Femur (tissue), 1 donor: Measurements from ENCODE around the gene KAT6B.

Experiments
- DNase-seq: peaks from one replicate; pipeline ENCODE4 v3.0.0-alpha.2; 2017

Gene KAT6B

DNA sequence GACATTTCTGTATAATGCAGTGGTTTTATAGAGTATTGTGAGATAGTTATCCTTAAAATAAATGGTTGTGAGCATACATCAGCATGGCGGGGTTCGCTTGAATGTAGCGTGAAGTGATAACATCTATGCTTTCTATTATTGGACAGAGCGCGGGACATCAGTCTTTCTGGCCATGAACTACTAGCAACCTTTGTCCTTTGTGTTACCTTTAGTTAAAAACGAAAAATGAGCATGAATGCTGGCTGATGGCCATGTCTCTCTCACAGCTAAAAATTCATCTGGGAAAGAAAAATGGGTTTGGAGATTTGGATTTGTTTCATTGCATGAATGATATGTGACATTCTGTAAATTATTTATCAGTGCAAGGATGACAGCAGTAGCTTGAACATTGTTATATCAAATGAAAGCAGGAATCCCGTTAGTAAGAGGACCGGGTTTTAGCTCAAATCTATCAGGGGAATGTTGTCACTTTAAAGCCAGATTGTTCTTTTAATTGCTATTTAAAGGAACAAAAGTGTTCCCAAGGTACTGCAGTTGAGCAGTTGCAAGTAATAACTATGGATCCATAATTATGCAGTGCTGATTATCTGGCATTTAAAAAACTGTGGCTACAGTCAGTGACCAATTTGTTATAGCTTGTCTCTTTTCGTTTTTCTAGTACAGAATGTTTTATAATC, 131.0 kb downstream of the KAT6B start:
- no peak for DNase-seq

DNA sequence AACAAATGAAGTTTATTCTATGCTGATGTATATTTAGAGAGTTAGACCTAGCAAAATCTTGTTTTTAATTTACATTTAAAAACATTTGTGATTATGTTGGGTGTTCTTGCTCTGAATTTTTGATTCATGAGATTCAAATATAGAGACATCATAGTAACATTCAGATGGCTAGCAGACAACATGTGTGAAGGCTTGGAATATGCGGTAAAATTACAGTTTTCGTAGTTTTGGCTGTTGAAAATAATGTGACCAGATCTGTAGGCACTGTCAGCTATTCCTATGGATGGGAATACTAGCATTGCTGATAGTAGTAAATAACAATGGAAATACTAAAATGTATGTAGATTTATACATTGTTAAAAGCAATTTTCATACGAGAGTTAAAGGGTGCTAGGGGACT, 131.9 kb downstream of the KAT6B start:
- DNase-seq, result no peak

GRCh38 chr10:74960670-74961069, 134.3 kb downstream of the KAT6B start:
- no peak for DNase-seq

DNA sequence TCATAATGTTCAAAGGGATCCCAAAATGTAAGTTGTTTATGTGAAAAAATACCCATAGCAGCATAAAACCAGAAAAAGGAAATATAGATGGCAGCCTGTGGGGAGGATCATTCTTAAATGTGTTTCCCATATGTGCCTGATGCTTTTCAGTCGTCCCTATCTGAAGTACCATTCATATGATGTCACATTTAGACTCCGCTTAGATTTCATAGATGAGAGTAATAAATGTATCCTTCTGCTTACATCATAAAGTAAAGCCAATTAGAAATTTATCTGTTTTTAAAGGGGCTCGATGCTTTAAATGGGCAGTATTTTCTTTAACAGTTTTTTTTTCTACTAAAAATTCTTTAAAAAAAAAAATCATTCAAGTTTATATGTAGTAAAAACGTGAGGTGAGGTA, 136.1 kb downstream of the KAT6B start:
- no peak for DNase-seq

- no peak for DNase-seq
Observed at GRCh38 chr10:74963549-74963948, 137.1 kb downstream of the KAT6B start.

GRCh38 chr10:74967911-74968666, 141.7 kb downstream of the KAT6B start:
- no peak for DNase-seq

DNA sequence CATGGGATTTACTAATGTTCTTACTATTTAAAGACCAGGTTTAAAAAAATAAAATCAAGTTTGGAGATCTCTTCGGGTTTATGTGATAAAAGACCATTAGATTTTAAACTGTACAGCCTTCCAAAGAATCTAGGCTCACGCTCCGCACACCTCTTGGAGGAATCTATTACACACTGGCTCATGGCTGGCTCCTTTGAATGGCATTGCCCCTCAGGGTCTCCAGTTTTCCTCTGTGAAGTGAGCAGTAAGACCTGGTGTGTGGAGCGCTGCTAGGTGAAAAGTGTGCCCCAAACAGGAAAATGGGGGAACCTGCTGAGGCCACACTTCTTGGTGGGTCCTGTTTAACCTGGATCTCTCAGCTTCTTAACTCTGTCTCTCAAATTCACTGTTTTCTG, 142.3 kb downstream of the KAT6B start:
- no peak for DNase-seq

GRCh38 chr10:74969093-74969492, 142.7 kb downstream of the KAT6B start:
- DNase-seq, result no peak

GRCh38 chr10:74969530-74969929, 143.1 kb downstream of the KAT6B start:
- DNase-seq, result no peak

DNA sequence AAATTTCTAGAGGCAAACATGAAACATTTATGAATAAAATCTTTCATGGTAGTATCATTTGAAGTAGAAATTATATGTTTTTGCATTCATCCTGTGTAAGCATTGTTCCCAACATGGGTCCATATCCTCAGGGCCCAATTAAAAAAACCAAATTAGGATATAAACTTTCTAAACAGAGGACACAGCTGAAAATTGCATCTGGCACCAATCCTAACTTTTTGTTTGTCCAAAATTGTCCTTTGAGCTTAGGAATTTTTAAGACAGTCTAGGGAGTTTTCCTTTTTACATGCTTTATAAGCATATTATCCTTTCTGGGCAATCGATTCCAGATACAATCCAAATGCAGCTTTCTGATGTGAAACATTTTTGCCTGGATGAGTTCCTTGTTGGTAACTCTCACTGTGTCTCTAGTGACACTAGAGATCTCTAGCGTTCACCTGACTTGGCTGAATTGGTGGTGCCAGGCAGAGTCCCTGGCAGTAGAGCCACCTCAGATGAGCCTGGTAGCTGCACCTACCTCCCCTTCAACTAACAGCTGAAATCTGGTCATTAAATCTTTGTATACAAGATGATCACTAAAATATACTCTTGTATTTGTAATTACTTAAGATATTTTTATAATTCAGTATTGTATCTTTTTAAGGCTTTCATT, 147.5 kb downstream of the KAT6B start:
- DNase-seq, result no peak

- DNase-seq, result no peak
Observed at GRCh38 chr10:74975758-74976157, 149.4 kb downstream of the KAT6B start.

DNA sequence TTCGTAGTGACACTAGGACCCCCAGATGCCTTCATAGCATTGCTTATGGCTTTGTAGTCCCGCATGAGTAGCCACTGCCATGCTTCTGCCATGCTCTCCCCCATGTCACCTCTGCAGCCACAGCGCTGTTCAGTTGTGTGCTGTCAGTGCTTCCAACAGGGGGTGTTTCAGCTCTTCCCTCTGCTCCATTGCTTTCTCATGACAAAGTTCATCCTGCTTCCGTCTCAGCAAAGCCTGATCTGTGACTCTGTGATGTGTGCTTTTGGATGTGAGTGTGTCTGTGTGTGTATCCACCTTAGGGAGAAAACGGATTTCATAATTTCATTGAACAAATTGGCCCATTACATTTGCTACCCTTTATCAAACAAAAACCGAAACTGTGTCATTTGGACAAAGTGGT, 150.2 kb downstream of the KAT6B start:
- no peak for DNase-seq

DNA sequence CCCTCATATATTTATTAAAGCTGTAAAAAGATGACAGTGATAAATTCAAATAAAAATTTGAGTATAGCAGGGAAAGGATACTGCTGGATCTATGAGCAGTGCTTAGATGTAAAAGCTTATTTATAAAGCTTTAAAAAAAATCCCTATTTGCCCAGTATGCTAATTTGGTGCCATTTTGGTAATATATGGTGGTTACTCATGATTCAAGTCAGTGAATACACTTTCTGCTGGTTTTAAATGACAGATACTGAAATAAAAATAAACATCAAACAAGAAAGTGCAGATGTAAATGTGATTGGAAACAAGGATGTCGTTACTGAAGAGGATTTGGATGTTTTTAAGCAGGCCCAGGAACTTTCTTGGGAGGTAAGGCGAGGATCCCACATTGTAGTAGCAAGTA, 150.7 kb downstream of the KAT6B start:
- DNase-seq, result no peak

- DNase-seq, result no peak
Observed at GRCh38 chr10:74977913-74978847, 151.8 kb downstream of the KAT6B start.

GRCh38 chr10:74981831-74982633, 155.6 kb downstream of the KAT6B start:
- DNase-seq, result peak; percentile 69

DNA sequence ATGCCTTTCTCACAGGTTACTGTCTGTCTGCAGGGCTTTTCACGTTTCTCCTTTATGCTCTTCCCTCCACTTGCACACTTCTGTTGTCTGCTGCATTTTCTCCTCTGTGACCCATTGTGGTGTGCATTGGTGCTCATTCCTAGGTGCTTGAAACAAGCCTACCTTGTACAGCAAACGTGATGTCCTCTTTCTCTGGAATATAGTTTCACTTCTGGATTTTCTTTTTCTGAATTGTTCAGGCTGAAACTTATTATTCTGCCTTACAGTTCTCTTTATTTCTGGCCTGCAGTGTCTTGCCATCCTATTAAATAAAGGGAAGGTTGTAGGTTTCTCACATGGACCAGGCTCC, 156.2 kb downstream of the KAT6B start:
- DNase-seq, result no peak

DNA sequence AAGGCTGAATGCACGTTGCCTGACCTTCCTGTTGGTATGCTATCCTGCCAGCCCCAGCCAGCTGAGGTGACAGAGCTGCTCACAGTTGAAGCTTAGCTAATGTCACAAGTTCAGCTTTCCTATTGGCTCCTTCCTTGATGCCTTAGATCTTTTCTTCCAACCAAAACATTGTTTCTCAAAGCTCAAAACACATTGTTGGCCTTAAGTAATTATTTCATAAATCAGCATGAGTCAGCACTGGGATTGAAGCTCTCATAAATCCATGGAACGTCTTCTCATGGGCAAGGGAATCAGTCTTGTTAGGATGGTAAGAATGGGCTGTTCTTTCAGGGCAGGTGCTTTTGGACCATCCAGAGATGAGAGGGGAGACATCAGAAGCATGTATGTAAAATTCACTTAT, 157.0 kb downstream of the KAT6B start:
- no peak for DNase-seq

GRCh38 chr10:74987339-74988053, 161.1 kb downstream of the KAT6B start:
- DNase-seq, result no peak

- no peak for DNase-seq
Observed at GRCh38 chr10:74988054-74988775, 161.8 kb downstream of the KAT6B start.

- DNase-seq, result no peak
Observed at GRCh38 chr10:74988832-74989561, 162.6 kb downstream of the KAT6B start.
